DOHH2 (cell line): ENCODE results near the gene MACF1.

Experiments used
- H3F3A ChIP-seq: fragments of 200-600 bp; sonication (generic), shearing (Covaris generic); 2 replicates; pipeline ENCODE4 v1.6.0; 2016; ENCODE audit warnings: antibody characterized with exemption, mild to moderate bottlenecking; ENCODE audit not compliant: control insufficient read depth, insufficient read depth
- H3K27ac ChIP-seq: fragments of 200-600 bp; sonication (generic); 2 replicates; pipeline ENCODE4 v1.5.1; 2014; ENCODE audit warnings: low read depth, mild to moderate bottlenecking, low read length, moderate library complexity
- H3K27me3 ChIP-seq: fragments of 200-600 bp; sonication (generic); 2 replicates; pipeline ENCODE4 v1.6.1; 2014; ENCODE audit warnings: mild to moderate bottlenecking, low read length, mixed read lengths; ENCODE audit not compliant: control insufficient read depth
- H3K36me3 ChIP-seq: fragments of 200-600 bp; sonication (generic); 2 replicates; pipeline ENCODE4 v1.6.1; 2014; ENCODE audit warnings: mild to moderate bottlenecking, low read length, moderate library complexity, mixed read lengths; ENCODE audit not compliant: control insufficient read depth
- H3K4me1 ChIP-seq: fragments of 200-600 bp; sonication (generic); 2 replicates; pipeline ENCODE4 v1.6.1; 2014; ENCODE audit warnings: mild to moderate bottlenecking, low read length, mixed read lengths; ENCODE audit not compliant: control insufficient read depth
- H3K4me2 ChIP-seq: fragments of 200-600 bp; sonication (generic); 2 replicates; pipeline ENCODE4 v1.6.0; 2014; ENCODE audit warnings: mild to moderate bottlenecking, low read length, moderate library complexity
- H3K4me3 ChIP-seq: fragments of 200-600 bp; sonication (generic); 2 replicates; pipeline ENCODE4 v1.5.1; 2014; ENCODE audit warnings: mild to moderate bottlenecking, low read length, mixed read lengths
- H3K79me2 ChIP-seq: fragments of 200-600 bp; sonication (generic); 2 replicates; pipeline ENCODE4 v1.6.1; 2014; ENCODE audit warnings: mild to moderate bottlenecking, low read length, mixed read lengths; ENCODE audit not compliant: control insufficient read depth
- H3K9me2 ChIP-seq: fragments of 200-600 bp; sonication (generic); replicated peaks from 2 replicates; pipeline ENCODE4 v1.6.1; 2014; ENCODE audit warnings: mild to moderate bottlenecking, low read length, mixed read lengths; ENCODE audit not compliant: control insufficient read depth
- H3K9me3 ChIP-seq: fragments of 200-600 bp; sonication (generic); 2 replicates; pipeline ENCODE4 v1.6.1; 2014; ENCODE audit warnings: antibody characterized with exemption, low read length, mixed read lengths; ENCODE audit not compliant: control insufficient read depth, insufficient read depth
- H4K20me1 ChIP-seq: fragments of 200-600 bp; sonication (generic); 2 replicates; pipeline ENCODE4 v1.6.0; 2014; ENCODE audit warnings: low read depth, mild to moderate bottlenecking, antibody characterized with exemption, low read length, moderate library complexity; ENCODE audit not compliant: control insufficient read depth, insufficient read depth
- EZH2phosphoT487 ChIP-seq: fragments of 200-600 bp; sonication (generic); IDR thresholded peaks from 2 replicates; pipeline ENCODE4 v1.6.1; 2017; ENCODE audit warnings: borderline replicate concordance, mild to moderate bottlenecking, antibody characterized with exemption, low read length, moderate library complexity, mixed read lengths
- TF ChIP-seq, protein P1 (sequence below): fragments of 200-600 bp; sonication (generic); IDR thresholded peaks from one replicate; pipeline ENCODE4 v1.5.1; 2014; ENCODE audit warnings: antibody characterized with exemption, mild to moderate bottlenecking, low read depth, low read length; ENCODE audit not compliant: poor library complexity, severe bottlenecking

The MACF1 gene

DNA sequence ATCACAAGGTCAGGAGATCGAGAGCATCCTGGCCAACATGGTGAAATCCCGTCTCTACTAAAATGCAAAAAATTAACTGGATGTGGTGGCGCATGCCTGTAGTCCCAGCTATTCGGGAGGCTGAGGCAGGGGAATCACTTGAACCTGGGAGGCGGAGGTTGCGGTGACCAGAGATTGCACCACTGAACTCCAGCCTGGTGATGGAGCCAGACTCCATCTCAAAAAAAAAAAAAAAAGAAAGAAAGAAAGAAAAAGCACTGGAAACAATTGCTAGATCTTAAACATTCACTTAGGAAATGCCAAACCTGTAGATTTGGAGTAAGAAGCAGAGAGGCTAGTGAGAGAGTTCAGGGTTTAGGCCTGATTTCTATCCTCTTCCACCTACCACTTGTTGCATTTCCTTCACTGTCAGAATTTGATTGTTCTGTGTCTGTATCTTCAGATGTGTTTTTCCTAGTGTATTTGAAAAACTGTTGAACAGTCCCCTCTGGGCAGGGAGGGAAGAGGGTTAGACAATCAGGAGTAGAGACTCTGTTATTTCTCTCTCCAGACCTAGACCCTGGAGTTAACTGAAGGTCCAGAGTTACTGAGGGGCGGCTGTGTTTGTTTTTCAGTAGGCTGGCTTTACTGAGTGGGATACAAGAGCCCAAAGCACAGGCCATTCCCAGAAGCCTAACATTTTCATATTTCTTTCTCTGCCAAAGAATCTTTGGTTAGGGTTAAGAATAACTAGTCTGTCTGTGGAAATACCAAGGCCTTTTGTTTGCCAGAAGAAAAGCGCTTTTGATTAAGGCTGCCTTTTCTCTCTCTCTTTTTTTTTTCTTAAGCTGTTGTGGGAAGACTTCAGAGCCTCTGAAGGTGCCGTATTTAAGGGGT is 31.1 kb upstream of the MACF1 start:
- H3K27ac ChIP-seq = no peak overlapping the region
- H3K27me3 ChIP-seq = peaks cover 16% of the 10 kb centered on the region
- H3K4me1 ChIP-seq = no peaks in the 10 kb centered on the region
- no peaks in the 10 kb centered on the region for H3K36me3 ChIP-seq
- no peak for TF ChIP-seq EZH2phosphoT487
- TF ChIP-seq, protein P1, sequence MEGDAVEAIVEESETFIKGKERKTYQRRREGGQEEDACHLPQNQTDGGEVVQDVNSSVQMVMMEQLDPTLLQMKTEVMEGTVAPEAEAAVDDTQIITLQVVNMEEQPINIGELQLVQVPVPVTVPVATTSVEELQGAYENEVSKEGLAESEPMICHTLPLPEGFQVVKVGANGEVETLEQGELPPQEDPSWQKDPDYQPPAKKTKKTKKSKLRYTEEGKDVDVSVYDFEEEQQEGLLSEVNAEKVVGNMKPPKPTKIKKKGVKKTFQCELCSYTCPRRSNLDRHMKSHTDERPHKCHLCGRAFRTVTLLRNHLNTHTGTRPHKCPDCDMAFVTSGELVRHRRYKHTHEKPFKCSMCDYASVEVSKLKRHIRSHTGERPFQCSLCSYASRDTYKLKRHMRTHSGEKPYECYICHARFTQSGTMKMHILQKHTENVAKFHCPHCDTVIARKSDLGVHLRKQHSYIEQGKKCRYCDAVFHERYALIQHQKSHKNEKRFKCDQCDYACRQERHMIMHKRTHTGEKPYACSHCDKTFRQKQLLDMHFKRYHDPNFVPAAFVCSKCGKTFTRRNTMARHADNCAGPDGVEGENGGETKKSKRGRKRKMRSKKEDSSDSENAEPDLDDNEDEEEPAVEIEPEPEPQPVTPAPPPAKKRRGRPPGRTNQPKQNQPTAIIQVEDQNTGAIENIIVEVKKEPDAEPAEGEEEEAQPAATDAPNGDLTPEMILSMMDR = no peak
- H3K9me2 ChIP-seq = no peaks in the 10 kb centered on the region
- no peaks in the 10 kb centered on the region for H4K20me1 ChIP-seq
- no peak overlapping the region for H3K4me2 ChIP-seq
- H3K79me2 ChIP-seq = no peaks in the 10 kb centered on the region
- no peaks in the 10 kb centered on the region for H3F3A ChIP-seq
- no peaks in the 10 kb centered on the region for H3K9me3 ChIP-seq
- H3K4me3 ChIP-seq = no peak overlapping the region

DNA sequence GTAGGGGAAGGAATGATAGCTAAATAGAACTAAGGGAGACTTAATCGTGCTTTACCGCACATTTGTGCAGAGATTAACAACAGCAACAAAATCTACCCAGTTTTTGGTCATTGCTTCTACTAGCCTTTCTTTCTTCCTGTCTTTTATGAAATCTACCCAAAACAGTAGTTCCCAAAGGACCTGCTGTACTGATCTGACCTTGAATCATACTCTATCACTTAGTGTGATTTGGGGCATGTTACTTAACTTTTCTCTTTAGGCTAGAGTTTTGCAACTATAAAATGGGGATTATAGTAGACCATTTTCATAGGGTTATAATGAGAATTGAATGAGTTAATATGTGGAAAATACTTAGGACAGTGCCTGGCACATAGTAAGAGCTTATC is 30.5 kb upstream of the MACF1 start:
- peaks cover 18% of the 10 kb centered on the region for H3K27me3 ChIP-seq
- TF ChIP-seq, protein P1 = no peak
- TF ChIP-seq EZH2phosphoT487 = no peak
- H3K4me2 ChIP-seq = no peak overlapping the region
- no peaks in the 10 kb centered on the region for H4K20me1 ChIP-seq
- H3K9me2 ChIP-seq = no peaks in the 10 kb centered on the region
- H3F3A ChIP-seq = no peaks in the 10 kb centered on the region
- H3K36me3 ChIP-seq = no peaks in the 10 kb centered on the region
- no peak overlapping the region for H3K4me3 ChIP-seq
- no peak overlapping the region for H3K27ac ChIP-seq
- no peaks in the 10 kb centered on the region for H3K4me1 ChIP-seq
- H3K9me3 ChIP-seq = no peaks in the 10 kb centered on the region
- H3K79me2 ChIP-seq = no peaks in the 10 kb centered on the region

DNA sequence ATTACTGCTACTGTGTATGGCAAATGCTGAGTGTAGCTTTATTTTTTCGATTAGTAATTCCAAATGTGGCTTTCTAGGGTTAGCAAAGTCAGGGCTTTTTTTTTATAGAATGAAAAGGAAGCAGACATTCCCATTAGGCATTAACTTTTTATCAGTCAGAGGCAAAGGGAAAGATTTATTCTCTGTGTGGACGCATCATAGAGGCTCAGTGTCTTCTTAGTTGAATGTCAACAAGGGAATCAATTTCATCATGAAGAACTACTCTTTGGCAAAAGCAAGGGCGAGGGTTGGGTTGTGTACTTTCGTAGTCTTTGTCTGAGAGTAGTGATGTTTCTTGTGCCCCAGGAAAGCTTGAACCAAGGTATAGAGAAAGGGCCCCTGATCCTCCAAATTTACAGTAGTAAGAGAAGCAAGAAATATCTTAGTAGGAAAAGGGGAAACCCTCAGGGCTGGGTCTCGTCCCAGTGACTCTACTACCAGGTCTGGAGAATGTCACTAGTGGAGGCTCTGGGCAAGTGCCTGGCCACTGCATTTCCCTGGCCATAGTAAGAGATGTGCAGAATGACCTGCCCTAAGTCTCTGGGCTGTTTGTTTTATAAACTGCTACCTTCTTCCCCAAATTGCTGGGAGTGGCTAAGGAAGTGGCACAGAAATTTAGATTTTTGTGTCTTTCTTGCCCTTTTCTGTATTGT is 30.0 kb upstream of the MACF1 start:
- no peak for TF ChIP-seq EZH2phosphoT487
- TF ChIP-seq, protein P1 = no peak
- H3K27ac ChIP-seq = no peak overlapping the region
- H3K27me3 ChIP-seq = peaks cover 20% of the 10 kb centered on the region; the same call in 1 of the 2 replicates
- no peaks in the 10 kb centered on the region for H3K36me3 ChIP-seq
- no peaks in the 10 kb centered on the region for H3F3A ChIP-seq
- no peaks in the 10 kb centered on the region for H3K9me3 ChIP-seq
- H3K9me2 ChIP-seq = no peaks in the 10 kb centered on the region
- no peak overlapping the region for H3K4me3 ChIP-seq
- no peaks in the 10 kb centered on the region for H3K79me2 ChIP-seq
- no peak overlapping the region for H3K4me2 ChIP-seq
- H3K4me1 ChIP-seq = no peaks in the 10 kb centered on the region
- H4K20me1 ChIP-seq = no peaks in the 10 kb centered on the region
